Stimulated activated naive CD4-positive, alpha-beta T cell (primary cell): ENCODE data around the gene CLASP1.
"Not testable (repeated sequence)": the region's sequence is repeated elsewhere in the genome, so short reads cannot be mapped to it uniquely, and the experiment has no call there.

ENCODE experiments used
- DNase-seq, 6 experiments: peaks; one replicate each; lab custom pipeline; 2025; lab: John Stamatoyannopoulos, UW

The CLASP1 gene

DNA sequence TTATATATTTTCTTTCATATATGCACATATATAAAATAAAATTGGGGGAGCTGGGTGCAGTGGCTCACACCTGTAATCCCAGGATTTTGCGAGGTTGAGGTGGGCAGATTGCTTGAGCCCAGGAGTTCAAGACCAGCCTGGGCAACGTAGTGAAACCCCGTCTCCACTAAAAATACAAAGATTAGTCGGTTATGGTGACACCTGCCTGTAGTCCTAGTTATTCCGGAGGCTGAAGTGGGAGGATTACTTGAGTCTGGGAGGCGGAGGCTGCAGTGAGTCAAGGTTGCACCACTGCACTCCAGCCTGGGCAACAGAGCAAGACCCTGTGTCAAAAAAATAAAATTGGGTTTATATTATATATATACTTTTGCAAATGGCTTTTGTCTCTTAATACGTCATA is 324.7 kb downstream of the CLASP1 start:
- no peak for DNase-seq

DNA sequence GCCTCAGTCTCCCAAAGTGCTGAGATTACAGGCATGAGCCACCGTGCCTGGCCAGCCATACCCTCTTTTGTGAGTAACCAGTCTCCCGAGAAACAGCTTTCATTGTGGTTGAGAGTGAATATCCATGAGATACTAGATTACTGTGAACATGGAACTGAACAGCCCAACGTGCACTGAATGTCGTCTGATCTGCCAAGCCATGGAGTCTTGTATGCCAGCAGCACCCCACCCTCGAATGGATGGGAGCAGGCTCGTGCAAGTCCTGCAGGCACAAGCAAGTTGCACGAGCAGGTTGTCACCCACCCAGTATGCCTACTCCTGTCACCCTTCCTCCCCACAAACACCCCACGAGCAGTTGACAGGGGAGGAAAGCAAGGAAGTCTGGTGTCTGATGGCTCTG is 327.8 kb downstream of the CLASP1 start:
- no peak for DNase-seq

DNA sequence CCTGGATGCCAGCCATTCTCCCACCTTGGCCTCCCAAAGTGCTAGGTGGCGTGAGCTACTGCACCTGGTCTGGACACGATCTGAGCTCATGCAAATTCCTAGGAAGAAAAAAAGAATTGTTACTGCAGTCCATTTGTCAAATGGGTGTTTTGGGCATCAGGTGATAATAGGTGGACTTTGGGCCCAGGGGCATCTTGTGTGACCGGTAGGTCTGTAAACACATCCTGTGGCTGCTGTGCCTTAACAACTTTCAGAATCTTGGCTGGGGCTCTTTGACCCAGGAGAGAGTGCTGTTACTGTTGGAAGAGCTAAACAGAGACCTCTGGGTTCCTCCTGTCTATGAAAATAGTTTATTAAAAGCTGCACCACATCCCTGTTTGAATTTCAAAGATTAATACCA is 329.3 kb downstream of the CLASP1 start:
- no peak for DNase-seq

GRCh38 chr2:121316986-121317385 is 332.3 kb downstream of the CLASP1 start:
- no peak for DNase-seq

- not testable (repeated sequence) for DNase-seq
Measured at GRCh38 chr2:121313701-121314100, 335.6 kb downstream of the CLASP1 start.

DNA sequence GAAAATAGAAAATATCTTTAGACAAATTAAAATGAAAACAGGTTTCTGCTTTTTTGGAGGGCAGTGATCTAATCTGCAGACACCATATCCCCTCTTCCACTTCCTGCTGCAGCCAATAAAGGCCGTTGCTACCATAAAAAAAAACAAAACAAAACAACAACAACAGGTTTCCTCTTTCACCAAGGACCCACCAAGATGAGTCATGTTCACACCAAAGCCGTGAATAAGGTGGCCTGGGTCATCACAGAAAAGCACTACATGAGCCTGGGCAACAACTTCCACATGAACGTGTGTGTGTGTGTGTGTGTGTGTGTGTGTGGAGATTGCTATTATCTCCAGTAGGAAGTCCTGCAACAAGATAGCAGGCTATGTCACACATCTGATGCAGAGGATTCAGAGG is 339.5 kb downstream of the CLASP1 start:
- no peak for DNase-seq

- DNase-seq: no peak
Measured at GRCh38 chr2:121309323-121309722, 339.9 kb downstream of the CLASP1 start.

- no peak for DNase-seq
Measured at GRCh38 chr2:121307048-121307447, 342.2 kb downstream of the CLASP1 start.

- no peak for DNase-seq
Measured at GRCh38 chr2:121304941-121305340, 344.3 kb downstream of the CLASP1 start.

DNA sequence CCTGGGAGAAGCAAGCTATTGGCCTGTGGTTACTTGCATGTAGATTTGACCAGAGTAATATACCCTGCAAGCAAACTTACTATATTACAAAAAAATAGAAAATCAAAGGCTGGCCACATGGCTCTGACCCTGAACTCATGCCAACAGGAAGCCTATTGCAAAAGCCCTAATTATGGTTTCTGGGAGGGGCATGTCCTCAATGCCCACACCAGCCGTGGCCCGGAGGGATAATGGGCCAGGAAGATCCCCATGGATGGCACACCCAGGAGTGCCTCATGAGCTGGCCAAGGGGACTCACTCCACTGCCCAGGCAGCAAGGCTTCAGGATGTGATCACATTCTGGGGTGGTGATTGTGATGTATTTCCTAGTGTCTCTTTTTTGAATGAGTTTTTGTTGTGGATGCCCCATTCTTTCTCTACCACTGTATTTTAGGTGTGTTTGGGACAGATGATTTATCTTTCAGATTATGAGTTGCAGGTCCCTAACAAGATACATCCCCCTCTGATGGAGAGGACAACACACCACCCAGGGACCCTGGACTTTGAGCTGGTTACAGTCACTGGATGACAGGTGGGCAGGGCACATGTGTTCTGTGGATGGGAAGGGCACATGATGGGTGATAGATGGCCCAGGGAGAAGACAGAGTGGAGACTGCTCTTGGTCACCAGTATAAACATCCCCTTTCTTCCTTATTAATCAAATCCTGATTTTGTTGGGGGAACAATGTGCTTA is 345.6 kb downstream of the CLASP1 start:
- no peak for DNase-seq

DNA sequence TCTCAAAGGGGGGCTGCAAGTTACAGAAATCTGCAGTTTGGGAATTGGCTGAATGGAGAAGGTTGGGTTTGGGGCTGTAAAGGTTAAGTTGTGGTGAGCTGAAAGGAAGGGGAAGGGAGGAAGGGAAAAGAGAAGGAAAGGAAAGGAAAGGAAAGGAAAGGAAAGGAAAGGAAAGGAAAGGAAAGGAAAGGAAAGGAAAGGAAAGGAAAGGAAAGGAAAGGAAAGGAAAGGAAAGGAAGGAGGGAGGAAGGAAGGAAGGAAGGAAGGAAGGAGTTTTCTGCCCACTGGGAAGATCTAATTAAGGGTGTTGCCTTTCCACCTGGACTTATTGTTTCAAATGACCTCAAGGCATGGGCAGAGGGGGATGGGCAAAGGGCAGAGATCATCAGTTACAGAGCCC is 348.1 kb downstream of the CLASP1 start:
- DNase-seq: not testable (repeated sequence)

GRCh38 chr2:121298476-121298875 is 350.8 kb downstream of the CLASP1 start:
- DNase-seq: no peak

DNA sequence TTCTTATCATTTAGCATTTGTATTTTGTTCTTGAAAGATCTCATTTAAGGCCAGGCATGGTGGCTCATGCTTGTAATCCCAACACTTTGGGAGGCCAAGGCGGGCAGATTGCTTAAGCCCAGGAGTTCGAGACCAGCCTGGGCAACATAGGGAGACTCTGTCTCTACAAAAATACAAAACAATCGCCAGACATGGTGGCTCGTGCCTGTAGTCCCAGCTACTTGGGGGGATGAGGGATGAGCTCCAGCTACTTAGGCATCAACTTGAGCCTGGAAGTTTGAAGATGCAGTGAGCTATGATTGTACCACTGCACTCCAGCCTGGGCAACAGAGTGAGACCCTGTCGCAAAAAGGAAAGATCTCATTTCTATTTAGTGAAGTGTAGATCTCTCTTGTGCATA is 351.4 kb downstream of the CLASP1 start:
- not testable (repeated sequence) for DNase-seq

DNA sequence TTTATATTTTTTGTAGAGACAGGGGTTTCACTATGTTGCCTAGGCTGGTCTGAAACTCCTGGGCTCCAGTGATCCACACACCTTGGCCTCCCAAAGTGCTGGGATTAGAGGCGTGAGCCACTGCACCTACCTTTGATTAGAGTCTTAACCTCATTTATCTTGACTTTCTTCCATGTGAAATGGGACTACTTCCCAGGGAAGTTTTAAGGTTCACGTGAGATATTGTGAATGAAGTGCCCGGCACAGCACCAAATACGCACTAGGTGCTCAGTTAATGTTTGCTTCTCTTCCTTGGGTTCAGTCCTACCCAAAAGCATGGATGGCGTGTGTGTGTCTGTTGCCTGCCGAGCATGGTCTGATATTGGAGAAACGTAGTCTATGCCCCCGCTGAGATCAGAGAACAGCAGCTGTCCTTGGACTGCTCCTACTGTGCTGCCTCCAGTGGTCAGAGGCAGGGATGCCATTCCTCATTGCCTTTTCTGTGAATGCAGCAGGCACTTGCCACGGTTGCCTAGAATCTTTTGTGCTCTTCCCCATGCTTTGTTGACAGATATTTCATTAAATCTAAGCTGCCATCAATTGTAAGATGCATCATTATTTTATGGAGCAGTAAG is 351.9 kb downstream of the CLASP1 start:
- no peak for DNase-seq

DNA sequence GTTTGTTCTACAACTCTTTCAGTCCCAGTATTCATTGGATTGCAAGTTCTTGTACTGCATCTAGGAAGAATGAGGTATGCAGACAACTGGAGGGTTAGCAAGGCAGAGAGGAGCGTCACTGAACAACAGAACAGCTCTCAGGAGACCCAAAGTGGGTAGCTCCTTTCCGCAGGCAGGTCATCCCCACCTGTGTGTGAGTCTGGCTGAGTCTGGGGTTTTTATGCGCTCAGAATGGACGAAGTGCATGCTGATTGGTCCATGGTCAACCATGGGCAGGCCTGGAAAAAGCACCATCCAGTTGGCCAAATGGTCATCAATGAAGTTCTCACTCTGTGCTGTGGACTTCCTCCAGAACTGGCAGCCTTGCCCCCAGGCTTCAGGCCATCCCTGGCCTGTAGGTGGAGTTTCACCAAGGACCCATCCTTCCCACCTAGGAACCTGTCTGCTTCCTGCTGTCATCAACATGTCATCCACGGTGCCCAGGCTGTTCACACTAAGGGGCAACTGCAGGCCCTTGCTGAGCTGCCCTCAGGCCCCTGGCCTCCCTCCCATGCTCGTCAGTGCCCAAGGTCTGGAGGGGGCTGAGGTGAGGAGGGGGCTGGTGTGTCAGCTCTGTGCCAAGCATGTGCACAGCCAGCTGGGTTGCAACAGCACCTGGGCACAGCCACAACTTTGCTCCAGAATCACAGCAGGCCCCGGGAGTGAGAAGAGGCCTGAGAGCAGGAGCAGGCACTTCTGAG is 353.2 kb downstream of the CLASP1 start:
- DNase-seq: no peak

DNA sequence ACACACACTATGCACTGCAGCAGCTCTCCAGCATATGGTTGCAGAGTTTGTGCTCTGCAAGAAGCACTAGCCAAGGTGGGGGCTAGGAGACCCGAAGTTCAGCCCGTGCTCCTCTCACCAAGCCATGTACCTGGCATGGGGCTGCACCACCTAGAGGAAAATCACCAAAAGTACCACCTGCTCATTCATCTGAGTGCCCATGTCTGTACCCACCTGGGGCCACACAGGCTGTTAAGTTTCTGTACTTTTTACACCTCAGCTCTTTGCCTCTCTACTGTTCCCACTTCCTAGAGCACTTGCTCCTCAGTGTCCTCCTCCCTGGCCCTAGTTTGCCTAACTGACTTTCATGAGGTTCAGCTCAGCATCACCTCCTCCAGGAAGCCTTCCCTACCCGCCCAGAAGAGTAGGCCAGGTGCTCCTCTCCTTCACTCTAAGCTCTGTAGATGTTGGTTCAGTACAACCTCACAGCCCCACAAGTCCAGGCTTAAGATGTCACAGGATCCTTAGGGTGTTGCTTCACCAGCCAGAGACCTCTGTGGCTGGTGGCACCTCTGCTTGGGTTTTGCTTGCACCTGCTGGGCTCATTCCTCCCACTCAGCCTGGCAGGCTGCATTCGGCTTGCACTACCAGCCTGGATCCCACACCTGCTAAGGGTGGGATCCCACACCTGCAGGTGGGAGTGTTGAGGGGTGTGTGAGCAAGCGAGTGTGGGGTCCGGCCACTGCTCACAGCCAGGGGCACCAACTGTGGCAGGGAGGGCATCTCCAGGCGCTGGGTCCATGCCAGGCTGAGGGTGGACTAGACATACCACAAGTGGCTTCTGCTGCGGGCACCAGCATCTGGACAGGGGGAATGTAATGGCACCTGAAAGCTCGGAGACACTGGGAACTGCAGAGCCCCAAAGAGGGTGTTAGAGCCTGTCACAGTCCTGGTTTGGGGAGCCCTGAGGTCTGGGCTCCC is 354.1 kb downstream of the CLASP1 start:
- no peak for DNase-seq

GRCh38 chr2:121293450-121294325 is 355.6 kb downstream of the CLASP1 start:
- DNase-seq: no peak

GRCh38 chr2:121291251-121291580 is 358.0 kb downstream of the CLASP1 start:
- DNase-seq: no peak

GRCh38 chr2:121289271-121289670 is 360.0 kb downstream of the CLASP1 start:
- no peak for DNase-seq

DNA sequence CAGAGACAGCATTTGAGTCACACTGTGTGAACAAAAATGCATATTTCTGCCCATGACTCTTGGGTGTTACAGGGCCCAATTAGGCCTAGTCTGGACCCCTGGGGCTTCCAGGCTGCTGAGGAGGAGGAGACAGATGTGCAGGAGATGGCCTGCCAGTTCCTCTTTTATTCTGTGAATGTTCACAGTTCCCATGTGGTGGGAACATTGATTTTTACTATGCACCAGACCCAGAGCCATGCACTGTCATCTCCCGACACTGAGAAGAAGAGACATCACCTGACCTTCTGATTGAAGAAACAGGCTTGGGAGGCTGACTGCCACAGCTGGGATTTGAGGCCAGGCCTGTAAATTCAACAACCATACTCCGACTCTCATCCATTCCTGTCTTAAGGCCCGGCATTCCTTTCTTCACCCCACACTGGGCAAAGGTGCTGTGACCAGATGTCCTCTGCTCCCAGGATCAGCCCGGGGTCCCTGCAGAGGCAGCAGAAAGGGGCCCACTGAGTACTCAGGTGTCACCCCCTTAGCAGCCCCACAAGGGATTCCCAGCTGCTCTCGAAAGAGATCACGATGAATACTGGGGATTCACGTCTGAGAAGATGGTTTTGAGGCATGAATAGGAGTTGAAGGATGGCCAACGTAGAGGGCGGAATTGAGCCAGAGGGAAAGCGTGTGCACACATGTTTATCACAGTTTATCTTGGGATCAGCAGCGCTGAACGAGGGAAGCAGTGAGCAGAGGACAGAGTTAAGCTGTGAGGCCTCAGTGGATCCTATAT is 360.6 kb downstream of the CLASP1 start:
- DNase-seq: no peak
